ENCODE results near the gene CDK14. TPM values are rescaled to one million over a fixed set of nuclear protein-coding genes. Genes with fewer than 3 reads are reported as not detected.
"Not testable (repeated sequence)": the region's sequence is repeated elsewhere in the genome, so short reads cannot be mapped to it uniquely, and the experiment has no call there.

Gene CDK14
- total RNA-seq, 1 experiment from 2014 or later, result 6.5 TPM

DNA sequence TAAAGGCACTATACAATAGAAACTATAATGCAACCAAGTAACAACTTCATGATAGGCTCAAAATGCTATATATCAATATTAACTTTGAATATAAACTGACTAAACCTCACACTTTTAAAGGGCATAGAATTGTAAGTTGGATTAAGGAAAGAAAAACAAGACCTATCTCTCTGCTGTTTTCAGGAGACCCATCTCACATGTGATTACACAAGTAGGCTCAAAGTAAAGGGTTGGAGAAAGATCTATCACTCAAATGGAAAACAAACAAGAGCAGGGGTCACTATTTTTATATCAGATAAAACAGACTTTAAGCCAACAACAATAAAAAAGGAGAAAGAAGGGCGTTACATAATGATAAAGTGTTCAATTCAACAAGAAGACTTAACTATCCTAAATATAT lies 155.5 kb downstream of the CDK14 start:
- no peak for DNase-seq (ENCODE audit: low read depth)

- no peak for DNase-seq (ENCODE audit: low read depth)
Measured at GRCh38 chr7:90752051-90752450, 155.9 kb downstream of the CDK14 start.

GRCh38 chr7:90755041-90755440 lies 158.9 kb downstream of the CDK14 start:
- DNase-seq (ENCODE audit: low read depth), result no peak

DNA sequence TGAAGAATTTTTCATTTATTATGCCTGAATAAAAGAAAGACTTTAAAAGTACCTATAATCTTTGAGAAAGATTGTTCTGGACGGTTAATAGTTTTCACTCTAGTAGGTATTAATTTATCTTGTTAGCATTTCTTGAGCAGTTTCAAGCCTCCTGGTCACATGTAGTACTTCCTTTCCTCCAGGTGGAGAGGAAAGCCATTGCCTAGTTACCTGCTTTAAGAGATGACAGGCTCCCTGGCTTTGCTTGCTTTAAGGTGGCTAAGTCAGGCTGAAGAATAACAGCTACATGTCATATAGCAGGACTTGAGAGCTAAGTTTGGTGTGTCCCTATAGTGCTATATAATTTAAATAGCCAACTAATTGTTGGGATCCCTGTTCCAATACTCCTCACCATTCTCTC lies 160.2 kb downstream of the CDK14 start:
- DNase-seq (ENCODE audit: low read depth), result no peak

GRCh38 chr7:90757565-90757950 lies 161.4 kb downstream of the CDK14 start:
- DNase-seq (ENCODE audit: low read depth), result not testable (repeated sequence)

- DNase-seq (ENCODE audit: low read depth), result no peak
Measured at GRCh38 chr7:90758933-90759562, 162.9 kb downstream of the CDK14 start.

GRCh38 chr7:90759710-90760109 lies 163.6 kb downstream of the CDK14 start:
- DNase-seq (ENCODE audit: low read depth), result no peak

GRCh38 chr7:90760892-90761291 lies 164.8 kb downstream of the CDK14 start:
- DNase-seq (ENCODE audit: low read depth), result no peak

- DNase-seq (ENCODE audit: low read depth), result no peak
Measured at GRCh38 chr7:90761584-90761983, 165.5 kb downstream of the CDK14 start.

GRCh38 chr7:90763108-90763507 lies 167.0 kb downstream of the CDK14 start:
- no peak for DNase-seq (ENCODE audit: low read depth)

GRCh38 chr7:90764848-90765570 lies 168.9 kb downstream of the CDK14 start:
- DNase-seq (ENCODE audit: low read depth), result no peak

DNA sequence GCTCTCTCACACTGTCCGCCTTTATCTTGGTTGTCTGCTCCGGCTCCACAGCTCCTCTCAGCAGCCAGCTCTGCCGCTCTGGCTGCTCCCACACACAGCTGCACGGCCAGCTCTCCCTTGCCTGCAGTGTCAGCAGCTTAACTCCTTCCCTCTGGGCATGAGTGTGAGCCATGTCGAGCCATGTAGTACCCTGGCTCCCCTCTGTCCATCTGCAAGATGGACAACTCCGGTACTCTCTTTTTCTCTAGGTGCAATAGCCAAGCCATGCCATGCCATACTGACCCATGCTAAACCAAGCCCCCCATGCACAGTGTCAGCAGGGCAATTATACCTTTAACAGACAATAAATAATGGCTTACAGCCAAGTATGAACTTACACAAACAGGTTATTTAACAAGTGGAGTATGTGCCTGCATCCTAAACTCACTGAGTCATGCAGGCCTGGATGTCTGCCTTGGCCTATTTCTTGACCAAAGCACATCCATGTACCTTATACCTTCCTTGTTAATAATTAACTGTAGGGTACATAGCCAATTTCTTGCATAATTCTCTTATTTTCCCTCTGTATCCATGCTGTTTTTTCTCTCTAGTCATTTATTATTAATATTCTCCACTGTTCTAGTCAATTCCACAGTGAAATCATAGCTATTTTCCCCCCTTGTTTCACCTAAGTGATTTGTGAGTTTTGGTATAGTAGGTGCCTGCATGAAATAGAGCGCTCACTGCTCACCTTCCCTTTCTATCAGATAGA lies 170.9 kb downstream of the CDK14 start:
- peak; percentile 4 for DNase-seq (ENCODE audit: low read depth)

GRCh38 chr7:90768301-90768700 lies 172.2 kb downstream of the CDK14 start:
- no peak for DNase-seq (ENCODE audit: low read depth)

- DNase-seq (ENCODE audit: low read depth), result no peak
Measured at GRCh38 chr7:90769036-90769435, 172.9 kb downstream of the CDK14 start.

- DNase-seq (ENCODE audit: low read depth), result not testable (repeated sequence)
Measured at GRCh38 chr7:90769566-90769965, 173.4 kb downstream of the CDK14 start.

GRCh38 chr7:90771281-90771680 lies 175.2 kb downstream of the CDK14 start:
- no peak for DNase-seq (ENCODE audit: low read depth)

DNA sequence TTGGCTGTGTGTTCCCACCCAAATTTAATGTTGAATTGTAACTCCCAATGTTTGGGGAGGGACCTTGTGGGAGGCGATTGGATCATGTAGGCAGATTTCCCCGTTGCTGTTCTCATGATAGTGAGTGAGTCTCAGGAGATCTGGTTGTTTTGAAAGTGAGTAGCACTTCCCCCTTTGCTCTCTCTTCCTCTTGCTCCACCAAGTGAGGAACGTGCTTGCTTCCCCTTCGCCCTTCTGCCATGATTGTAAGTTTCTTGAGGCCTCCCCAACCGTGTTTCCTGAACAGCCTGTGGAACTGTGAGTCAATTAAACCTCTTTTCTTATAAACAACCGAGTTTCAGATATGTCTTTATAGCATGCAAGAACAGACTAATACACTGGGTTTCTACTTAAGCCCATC lies 176.3 kb downstream of the CDK14 start:
- DNase-seq (ENCODE audit: low read depth), result no peak

DNA sequence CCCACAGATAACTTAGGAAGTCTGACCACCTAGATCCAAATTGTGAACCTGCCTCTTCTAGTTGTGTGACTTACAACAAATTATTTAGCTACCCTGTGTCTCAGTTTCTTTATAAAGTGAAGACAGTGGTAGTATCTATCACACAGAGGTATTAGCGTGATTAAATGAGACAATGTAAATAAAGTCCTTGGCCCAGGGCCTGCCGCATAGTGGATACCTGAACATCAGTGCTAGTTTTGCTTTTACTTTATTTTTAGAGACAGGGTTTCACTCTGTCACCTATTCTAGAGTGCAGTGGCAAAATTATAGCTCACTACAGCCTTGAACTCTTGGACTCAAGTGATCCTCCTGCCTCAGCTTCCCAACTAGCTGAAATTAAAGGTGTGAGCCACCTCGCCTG lies 177.1 kb downstream of the CDK14 start:
- no peak for DNase-seq (ENCODE audit: low read depth)

DNA sequence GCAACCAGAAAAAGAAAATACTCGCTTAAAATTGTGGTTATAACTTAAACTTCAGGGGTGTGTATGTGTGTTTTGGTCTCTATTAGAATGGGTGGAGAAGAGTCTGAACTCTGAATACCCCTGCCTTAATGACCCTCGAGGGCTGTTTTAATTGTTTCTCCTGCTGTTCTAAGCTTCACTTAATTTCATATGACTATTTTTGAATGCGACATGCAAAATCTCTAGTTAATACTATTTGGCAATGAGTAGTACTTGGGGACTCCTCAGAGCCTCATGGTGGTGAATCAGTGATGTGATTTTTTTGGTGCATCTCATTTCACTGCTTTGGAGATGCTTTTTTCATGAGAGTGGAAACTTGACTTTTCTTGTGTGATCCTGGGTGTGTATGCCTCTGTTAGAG lies 178.6 kb downstream of the CDK14 start:
- DNase-seq (ENCODE audit: low read depth), result no peak

- no peak for DNase-seq (ENCODE audit: low read depth)
Measured at GRCh38 chr7:90775383-90775965, 179.4 kb downstream of the CDK14 start.

GRCh38 chr7:90777041-90777440 lies 180.9 kb downstream of the CDK14 start:
- no peak for DNase-seq (ENCODE audit: low read depth)

- no peak for DNase-seq (ENCODE audit: low read depth)
Measured at GRCh38 chr7:90777465-90777864, 181.3 kb downstream of the CDK14 start.

DNA sequence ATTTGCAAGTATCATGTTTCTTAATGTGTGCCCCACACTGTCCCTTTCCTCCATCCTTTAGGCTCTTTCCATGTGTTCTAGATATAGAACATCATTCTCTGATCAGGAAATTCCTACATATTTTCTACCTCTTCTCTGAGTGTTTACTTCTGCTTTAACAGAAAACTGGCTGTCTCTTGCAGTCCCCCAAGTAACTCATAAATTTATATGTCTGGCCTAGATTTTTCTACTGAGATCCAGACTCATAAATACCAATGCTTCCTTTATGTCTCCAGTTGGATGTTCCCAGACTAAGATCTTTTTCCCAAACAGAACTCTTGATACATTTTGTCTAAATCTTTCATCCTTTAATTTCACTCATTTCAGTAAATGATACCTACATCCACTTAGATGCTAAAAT lies 181.8 kb downstream of the CDK14 start:
- no peak for DNase-seq (ENCODE audit: low read depth)

Measured in M059J (cell line).